ENCODE data around the gene BATF2. TPM values are rescaled to one million over a fixed set of nuclear protein-coding genes. Genes with fewer than 3 reads are reported as not detected.

Gene BATF2
- total and polyA plus RNA-seq, 9 of the 15 experiments (the other 6 are each of a cell fraction or from before 2014, with no cell fraction given) = 1.7 to 8.9 (median 6.4) TPM

DNA sequence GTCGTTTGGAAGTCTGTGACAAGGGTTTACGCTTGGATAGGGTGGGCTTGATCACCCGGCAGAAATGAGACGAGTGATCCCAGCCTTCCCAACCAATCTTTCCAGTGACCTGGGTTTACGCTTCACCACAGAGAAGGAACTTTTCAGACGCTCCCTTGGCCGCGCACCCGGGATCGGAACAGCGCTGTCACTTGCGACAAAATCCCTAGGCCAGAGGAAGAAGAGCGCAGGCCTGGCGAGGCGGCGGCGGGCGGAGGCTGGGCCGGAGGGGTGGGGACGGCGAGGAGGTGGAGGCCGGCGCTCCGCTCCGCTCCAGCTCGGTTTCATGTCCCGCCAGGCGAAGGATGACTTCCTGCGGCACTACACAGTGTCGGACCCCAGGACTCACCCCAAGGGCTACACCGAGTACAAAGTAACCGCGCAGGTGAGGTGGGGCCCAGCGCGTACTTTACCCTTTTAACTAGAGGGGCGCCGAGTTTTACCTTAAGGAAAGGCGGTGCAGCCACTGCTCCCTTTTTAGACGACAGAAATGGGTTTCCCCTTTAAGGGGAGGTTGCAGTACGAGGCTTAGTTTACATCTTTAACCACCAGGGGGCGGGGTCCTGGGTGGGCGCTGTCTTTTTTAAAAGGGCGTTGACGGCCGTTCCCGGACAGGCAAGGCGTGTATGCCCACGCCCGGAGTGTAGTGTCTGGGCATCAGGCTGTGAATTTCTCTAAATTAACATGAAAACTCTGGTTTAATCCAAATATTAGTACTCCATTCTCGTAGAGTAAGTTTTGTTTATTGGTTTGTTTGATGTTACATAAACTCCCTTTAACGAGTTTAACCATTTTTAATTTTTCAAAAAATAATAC, 30.7 kb upstream of the BATF2 start, which contains the start of gene SNX15 (continued):
- TF ChIP-seq YY1 (IDR thresholded peaks at IDR 0.05; ENCODE audit: borderline replicate concordance in 1 of 3, control insufficient read depth in 1 of 3, extremely low read depth in 1 of 3, insufficient read depth in 3 of 3, insufficient read length in 1 of 3, insufficient replicate concordance in 2 of 3, low read depth in 1 of 3, low read length in 2 of 3) = peak in 1 of 3 experiments; percentile 76
- TF ChIP-seq KDM5B (IDR thresholded peaks at IDR 0.05; ENCODE audit: insufficient replicate concordance, low read depth, low read length) = peak; percentile 94
- TF ChIP-seq, protein P1, sequence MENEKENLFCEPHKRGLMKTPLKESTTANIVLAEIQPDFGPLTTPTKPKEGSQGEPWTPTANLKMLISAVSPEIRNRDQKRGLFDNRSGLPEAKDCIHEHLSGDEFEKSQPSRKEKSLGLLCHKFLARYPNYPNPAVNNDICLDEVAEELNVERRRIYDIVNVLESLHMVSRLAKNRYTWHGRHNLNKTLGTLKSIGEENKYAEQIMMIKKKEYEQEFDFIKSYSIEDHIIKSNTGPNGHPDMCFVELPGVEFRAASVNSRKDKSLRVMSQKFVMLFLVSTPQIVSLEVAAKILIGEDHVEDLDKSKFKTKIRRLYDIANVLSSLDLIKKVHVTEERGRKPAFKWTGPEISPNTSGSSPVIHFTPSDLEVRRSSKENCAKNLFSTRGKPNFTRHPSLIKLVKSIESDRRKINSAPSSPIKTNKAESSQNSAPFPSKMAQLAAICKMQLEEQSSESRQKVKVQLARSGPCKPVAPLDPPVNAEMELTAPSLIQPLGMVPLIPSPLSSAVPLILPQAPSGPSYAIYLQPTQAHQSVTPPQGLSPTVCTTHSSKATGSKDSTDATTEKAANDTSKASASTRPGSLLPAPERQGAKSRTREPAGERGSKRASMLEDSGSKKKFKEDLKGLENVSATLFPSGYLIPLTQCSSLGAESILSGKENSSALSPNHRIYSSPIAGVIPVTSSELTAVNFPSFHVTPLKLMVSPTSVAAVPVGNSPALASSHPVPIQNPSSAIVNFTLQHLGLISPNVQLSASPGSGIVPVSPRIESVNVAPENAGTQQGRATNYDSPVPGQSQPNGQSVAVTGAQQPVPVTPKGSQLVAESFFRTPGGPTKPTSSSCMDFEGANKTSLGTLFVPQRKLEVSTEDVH (IDR thresholded peaks at IDR 0.05; ENCODE audit: low read depth, partially characterized antibody) = peak; percentile 53
- TF ChIP-seq, protein P2, sequence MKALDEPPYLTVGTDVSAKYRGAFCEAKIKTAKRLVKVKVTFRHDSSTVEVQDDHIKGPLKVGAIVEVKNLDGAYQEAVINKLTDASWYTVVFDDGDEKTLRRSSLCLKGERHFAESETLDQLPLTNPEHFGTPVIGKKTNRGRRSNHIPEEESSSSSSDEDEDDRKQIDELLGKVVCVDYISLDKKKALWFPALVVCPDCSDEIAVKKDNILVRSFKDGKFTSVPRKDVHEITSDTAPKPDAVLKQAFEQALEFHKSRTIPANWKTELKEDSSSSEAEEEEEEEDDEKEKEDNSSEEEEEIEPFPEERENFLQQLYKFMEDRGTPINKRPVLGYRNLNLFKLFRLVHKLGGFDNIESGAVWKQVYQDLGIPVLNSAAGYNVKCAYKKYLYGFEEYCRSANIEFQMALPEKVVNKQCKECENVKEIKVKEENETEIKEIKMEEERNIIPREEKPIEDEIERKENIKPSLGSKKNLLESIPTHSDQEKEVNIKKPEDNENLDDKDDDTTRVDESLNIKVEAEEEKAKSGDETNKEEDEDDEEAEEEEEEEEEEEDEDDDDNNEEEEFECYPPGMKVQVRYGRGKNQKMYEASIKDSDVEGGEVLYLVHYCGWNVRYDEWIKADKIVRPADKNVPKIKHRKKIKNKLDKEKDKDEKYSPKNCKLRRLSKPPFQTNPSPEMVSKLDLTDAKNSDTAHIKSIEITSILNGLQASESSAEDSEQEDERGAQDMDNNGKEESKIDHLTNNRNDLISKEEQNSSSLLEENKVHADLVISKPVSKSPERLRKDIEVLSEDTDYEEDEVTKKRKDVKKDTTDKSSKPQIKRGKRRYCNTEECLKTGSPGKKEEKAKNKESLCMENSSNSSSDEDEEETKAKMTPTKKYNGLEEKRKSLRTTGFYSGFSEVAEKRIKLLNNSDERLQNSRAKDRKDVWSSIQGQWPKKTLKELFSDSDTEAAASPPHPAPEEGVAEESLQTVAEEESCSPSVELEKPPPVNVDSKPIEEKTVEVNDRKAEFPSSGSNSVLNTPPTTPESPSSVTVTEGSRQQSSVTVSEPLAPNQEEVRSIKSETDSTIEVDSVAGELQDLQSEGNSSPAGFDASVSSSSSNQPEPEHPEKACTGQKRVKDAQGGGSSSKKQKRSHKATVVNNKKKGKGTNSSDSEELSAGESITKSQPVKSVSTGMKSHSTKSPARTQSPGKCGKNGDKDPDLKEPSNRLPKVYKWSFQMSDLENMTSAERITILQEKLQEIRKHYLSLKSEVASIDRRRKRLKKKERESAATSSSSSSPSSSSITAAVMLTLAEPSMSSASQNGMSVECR (CRISPR knock-in tag; IDR thresholded peaks at IDR 0.05) = peak; percentile 87
- 0 out of 2 replicates have a peak, but pooled peaks have one; percentile 31 for TF ChIP-seq KLF6 (CRISPR knock-in tag; IDR thresholded peaks at IDR 0.05; ENCODE audit: borderline replicate concordance)
- peak; percentile 67 for TF ChIP-seq NBN (IDR thresholded peaks at IDR 0.05; ENCODE audit: low read depth)
- TF ChIP-seq, protein P3, sequence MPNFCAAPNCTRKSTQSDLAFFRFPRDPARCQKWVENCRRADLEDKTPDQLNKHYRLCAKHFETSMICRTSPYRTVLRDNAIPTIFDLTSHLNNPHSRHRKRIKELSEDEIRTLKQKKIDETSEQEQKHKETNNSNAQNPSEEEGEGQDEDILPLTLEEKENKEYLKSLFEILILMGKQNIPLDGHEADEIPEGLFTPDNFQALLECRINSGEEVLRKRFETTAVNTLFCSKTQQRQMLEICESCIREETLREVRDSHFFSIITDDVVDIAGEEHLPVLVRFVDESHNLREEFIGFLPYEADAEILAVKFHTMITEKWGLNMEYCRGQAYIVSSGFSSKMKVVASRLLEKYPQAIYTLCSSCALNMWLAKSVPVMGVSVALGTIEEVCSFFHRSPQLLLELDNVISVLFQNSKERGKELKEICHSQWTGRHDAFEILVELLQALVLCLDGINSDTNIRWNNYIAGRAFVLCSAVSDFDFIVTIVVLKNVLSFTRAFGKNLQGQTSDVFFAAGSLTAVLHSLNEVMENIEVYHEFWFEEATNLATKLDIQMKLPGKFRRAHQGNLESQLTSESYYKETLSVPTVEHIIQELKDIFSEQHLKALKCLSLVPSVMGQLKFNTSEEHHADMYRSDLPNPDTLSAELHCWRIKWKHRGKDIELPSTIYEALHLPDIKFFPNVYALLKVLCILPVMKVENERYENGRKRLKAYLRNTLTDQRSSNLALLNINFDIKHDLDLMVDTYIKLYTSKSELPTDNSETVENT (CRISPR knock-in tag; IDR thresholded peaks at IDR 0.05) = peak; percentile 44; the same call in 1 of the 2 replicates
- TF ChIP-seq ZNF140 (CRISPR knock-in tag; IDR thresholded peaks at IDR 0.05) = no peak
- TF ChIP-seq POLR2H (tag; IDR thresholded peaks at IDR 0.05; ENCODE audit: low read depth) = peak; percentile 39; the same call in 1 of the 2 replicates
- peak; percentile 73; the same call in 1 of the 2 replicates for TF ChIP-seq ZKSCAN1 (IDR thresholded peaks at IDR 0.05; ENCODE audit: low read depth, low read length)
